Measurements from ENCODE around the gene GGACT.
"Not testable (repeated sequence)": the region's sequence is repeated elsewhere in the genome, so short reads cannot be mapped to it uniquely, and the experiment has no call there.

The GGACT gene

GRCh38 chr13:100589178-100589725 is 663 bp upstream of the GGACT start:
- no peak overlapping the region for H3K4me3 ChIP-seq (ENCODE audit: low read depth, low read length)
- no peak for TF ChIP-seq CTCF (IDR thresholded peaks at IDR 0.05; ENCODE audit: borderline replicate concordance, insufficient read depth, low read depth, low read length)

GRCh38 chr13:100584896-100585295 is 3.7 kb downstream of the GGACT start:
- H3K4me3 ChIP-seq (ENCODE audit: low read depth, low read length), result no peak overlapping the region
- no peak for TF ChIP-seq CTCF (IDR thresholded peaks at IDR 0.05; ENCODE audit: borderline replicate concordance, insufficient read depth, low read depth, low read length)

GRCh38 chr13:100581504-100581903 is 7.1 kb downstream of the GGACT start:
- no peak overlapping the region for H3K4me3 ChIP-seq (ENCODE audit: low read depth, low read length)
- no peak for TF ChIP-seq CTCF (IDR thresholded peaks at IDR 0.05; ENCODE audit: borderline replicate concordance, insufficient read depth, low read depth, low read length)

- H3K4me3 ChIP-seq (ENCODE audit: low read depth, low read length), result no peak overlapping the region
- no peak for TF ChIP-seq CTCF (IDR thresholded peaks at IDR 0.05; ENCODE audit: borderline replicate concordance, insufficient read depth, low read depth, low read length)
Measured at GRCh38 chr13:100581030-100581429, 7.6 kb downstream of the GGACT start.

GRCh38 chr13:100580045-100580444 is 8.5 kb downstream of the GGACT start:
- TF ChIP-seq CTCF (IDR thresholded peaks at IDR 0.05; ENCODE audit: borderline replicate concordance, insufficient read depth, low read depth, low read length), result no peak
- no peak overlapping the region for H3K4me3 ChIP-seq (ENCODE audit: low read depth, low read length)

- H3K4me3 ChIP-seq (ENCODE audit: low read depth, low read length), result not testable (repeated sequence)
Measured at GRCh38 chr13:100577239-100577638, 11.3 kb downstream of the GGACT start.

GRCh38 chr13:100573121-100573520 is 15.5 kb downstream of the GGACT start:
- H3K4me3 ChIP-seq (ENCODE audit: low read depth, low read length), result no peak overlapping the region
- TF ChIP-seq CTCF (IDR thresholded peaks at IDR 0.05; ENCODE audit: borderline replicate concordance, insufficient read depth, low read depth, low read length), result peak; percentile 60; the same call in 1 of the 2 replicates

GRCh38 chr13:100566543-100566942 is 22.0 kb downstream of the GGACT start:
- TF ChIP-seq CTCF (IDR thresholded peaks at IDR 0.05; ENCODE audit: borderline replicate concordance, insufficient read depth, low read depth, low read length), result no peak
- H3K4me3 ChIP-seq (ENCODE audit: low read depth, low read length), result no peak overlapping the region
